GM23338 (cell line): ENCODE measurements around the gene FBXO24. TPM values are rescaled to one million over a fixed set of nuclear protein-coding genes. Genes with fewer than 3 reads are reported as not detected.

Source experiments
- ATAC-seq: fragments of 200-7000 bp; cut with Tn5 transposase; 3 replicates; pipeline ENCODE4 v1.9.1; 2020
- DNase-seq: peaks from one replicate; pipeline ENCODE4 v3.0.0-alpha.2; 2015; ENCODE audit warnings: low spot score
- H2AFZ ChIP-seq: fragments of 200-600 bp; sonication (generic); 2 replicates; pipeline ENCODE4 v1.8.0; 2016; ENCODE audit warnings: antibody characterized with exemption, mild to moderate bottlenecking, moderate library complexity
- H3F3A ChIP-seq: fragments of 200-600 bp; sonication (generic); replicated peaks from 2 replicates; pipeline ENCODE4 v1.8.0; 2017; ENCODE audit warnings: antibody characterized with exemption, mixed run types, low read depth
- H3K27ac ChIP-seq: fragments of 200-600 bp; sonication (generic); 2 replicates; pipeline ENCODE4 v1.6.1; 2016; ENCODE audit warnings: low read depth
- H3K27me3 ChIP-seq: fragments of 200-600 bp; sonication (generic); 2 replicates; pipeline ENCODE4 v1.8.0; 2016; ENCODE audit warnings: mild to moderate bottlenecking, mixed run types, moderate library complexity; ENCODE audit not compliant: insufficient read depth
- H3K36me3 ChIP-seq: fragments of 200-600 bp; sonication (generic); 2 replicates; pipeline ENCODE4 v1.8.0; 2016; ENCODE audit warnings: mild to moderate bottlenecking; ENCODE audit not compliant: insufficient read depth
- H3K4me1 ChIP-seq: fragments of 200-600 bp; sonication (generic); 2 replicates; pipeline ENCODE4 v1.8.0; 2016; ENCODE audit warnings: mild to moderate bottlenecking, moderate library complexity; ENCODE audit not compliant: insufficient read depth
- H3K4me2 ChIP-seq: fragments of 200-600 bp; sonication (generic); 2 replicates; pipeline ENCODE4 v1.7.1; 2017; ENCODE audit warnings: mixed run types
- H3K4me3 ChIP-seq: fragments of 200-600 bp; sonication (generic); 2 replicates; pipeline ENCODE4 v1.6.1; 2016; ENCODE audit warnings: mixed run types
- H3K79me2 ChIP-seq: fragments of 200-600 bp; sonication (generic); replicated peaks from 2 replicates; pipeline ENCODE4 v1.8.0; 2017; ENCODE audit warnings: mild to moderate bottlenecking; ENCODE audit not compliant: insufficient read depth
- H3K9me2 ChIP-seq: fragments of 200-600 bp; sonication (generic); 2 replicates; pipeline ENCODE4 v1.8.0; 2017; ENCODE audit not compliant: insufficient read depth
- H4K20me1 ChIP-seq: fragments of 200-600 bp; sonication (generic); replicated peaks from 2 replicates; pipeline ENCODE4 v1.8.0; 2017; ENCODE audit warnings: mild to moderate bottlenecking; ENCODE audit not compliant: insufficient read depth
- H3K27ac Mint-ChIP-seq: 2 replicates; pipeline ENCODE4 v1.8.0; 2020; ENCODE audit warnings: inconsistent platforms, mild to moderate bottlenecking, moderate library complexity, mixed read lengths
- H3K27me3 Mint-ChIP-seq: 3 replicates; pipeline ENCODE4 v1.8.0; 2022; ENCODE audit warnings: low read depth, mild to moderate bottlenecking, moderate library complexity, mixed read lengths, inconsistent platforms; ENCODE audit not compliant: insufficient read depth, poor library complexity
- H3K36me3 Mint-ChIP-seq: 3 replicates; pipeline ENCODE4 v1.8.0; 2021; ENCODE audit warnings: low read depth, mild to moderate bottlenecking, inconsistent platforms, moderate library complexity, mixed read lengths
- H3K4me1 Mint-ChIP-seq: 3 replicates; pipeline ENCODE4 v1.8.0; 2020; ENCODE audit warnings: mild to moderate bottlenecking, inconsistent platforms, mixed read lengths
- H3K4me3 Mint-ChIP-seq: 3 replicates; pipeline ENCODE4 v1.8.0; 2021; ENCODE audit warnings: moderate library complexity, mild to moderate bottlenecking, inconsistent platforms, mixed read lengths
- H3K9me3 Mint-ChIP-seq: 3 replicates; pipeline ENCODE4 v1.8.0; 2020; ENCODE audit warnings: moderate library complexity, mild to moderate bottlenecking, inconsistent platforms, mixed read lengths
- CTCF ChIP-seq, 2 experiments: fragments of 200-600 bp in 1 of 2; sonication (generic) in 1 of 2; conservative IDR thresholded peaks; 2 replicates each; pipeline versions ENCODE4 v1.5.1 to v1.6.1; 2016 to 2017; ENCODE audit warnings: antibody characterized with exemption in 2 of 2, low read depth in 2 of 2, mild to moderate bottlenecking in 2 of 2, moderate library complexity in 1 of 2
- ETS1 ChIP-seq: IDR thresholded peaks from 2 replicates; pipeline ENCODE4 v1.6.1; 2016; ENCODE audit warnings: antibody characterized with exemption
- EZH2phosphoT487 ChIP-seq: fragments of 200-600 bp; sonication (generic); IDR thresholded peaks from one replicate; pipeline ENCODE4 v1.8.1; 2018; ENCODE audit warnings: antibody characterized with exemption; ENCODE audit not compliant: unreplicated experiment
- JUNB ChIP-seq: IDR thresholded peaks from one replicate; pipeline ENCODE4 v1.6.1; 2016; ENCODE audit warnings: antibody characterized with exemption; ENCODE audit not compliant: unreplicated experiment
- POLR2AphosphoS5 ChIP-seq: IDR thresholded peaks from 2 replicates; pipeline ENCODE4 v1.6.1; 2016; ENCODE audit warnings: antibody characterized with exemption, low read depth
- REST ChIP-seq: IDR thresholded peaks from one replicate; pipeline ENCODE4 v1.6.1; 2018; ENCODE audit warnings: antibody characterized with exemption; ENCODE audit not compliant: unreplicated experiment
- STAT1 ChIP-seq: IDR thresholded peaks from one replicate; pipeline ENCODE4 v1.6.1; 2016; ENCODE audit warnings: antibody characterized with exemption; ENCODE audit not compliant: unreplicated experiment
- ZNF114 ChIP-seq: fragments of 250-450 bp; sonication (Bioruptor Pico); IDR thresholded peaks from 2 replicates; pipeline ENCODE4 v1.5.0; 2020; ENCODE audit warnings: mild to moderate bottlenecking, moderate library complexity
- polyA plus RNA-seq: library from polyadenylated mRNA; unstranded; fragments of >200 nt; fragmentation: Nextera tagmentation; extraction: Ambion mirVana; gene quantifications from 2 replicates; pipeline ENCODE4 v1.2.1, GENCODE V29; 2016
- total RNA-seq: library from RNA; depleted of rRNA; stranded (reverse); fragments of >200 nt; shearing (Covaris generic); gene quantifications from 2 replicates; pipeline ENCODE4 v1.2.3, GENCODE V29; 2014

FBXO24 gene
- total and polyA plus RNA-seq, 2 experiments from 2014 or later: 2.1 to 2.4 TPM

- H3K4me3 ChIP-seq: no peak overlapping the region
- H3K79me2 ChIP-seq: no peaks in the 10 kb centered on the region
- H3K4me2 ChIP-seq: no peak overlapping the region
- Mint-ChIP-seq H3K4me1 (peaks cover 2% of the 10 kb centered on the region; the same call in 2 of the 3 replicates), H3K27me3 (peaks cover 18% of the 10 kb centered on the region), H3K36me3 (no peaks in the 10 kb centered on the region), H3K27ac (peak overlapping the region; percentile 20), H3K9me3 (no peaks in the 10 kb centered on the region), H3K4me3 (no peak overlapping the region)
- DNase-seq: no peak
- ATAC-seq: no peak
- no peak overlapping the region for H3K27ac ChIP-seq
- peaks cover 4% of the 10 kb centered on the region; the same call in 1 of the 2 replicates for H3K27me3 ChIP-seq
- H3K36me3 ChIP-seq: no peaks in the 10 kb centered on the region
- 0 out of 2 replicates have a peak, but pooled peaks cover 2% of the 10 kb centered on the region for H3F3A ChIP-seq
- H3K4me1 ChIP-seq: peaks cover 4% of the 10 kb centered on the region
- TF ChIP-seq REST (no peak), ZNF114 (CRISPR knock-in tag) (no peak), POLR2AphosphoS5 (no peak), JUNB (no peak), ETS1 (no peak), EZH2phosphoT487 (no peak), CTCF (conservative IDR thresholded peaks at IDR 0.05; ENCODE audit: low read depth in 2 of 2) (no peak)
- no peak overlapping the region for H2AFZ ChIP-seq
- H4K20me1 ChIP-seq: no peaks in the 10 kb centered on the region
- no peaks in the 10 kb centered on the region for H3K9me2 ChIP-seq
Measured at GRCh38 chr7:100620804-100621203, 34.7 kb downstream of the FBXO24 start.

- no peak overlapping the region for H3K4me2 ChIP-seq
- no peak overlapping the region for H3K4me3 ChIP-seq
- H3K27me3 Mint-ChIP-seq: peaks cover 21% of the 10 kb centered on the region
- H2AFZ ChIP-seq: no peak overlapping the region
- no peak for DNase-seq
- H3K27me3 ChIP-seq: peaks cover 4% of the 10 kb centered on the region; the same call in 1 of the 2 replicates
- H3K36me3 ChIP-seq: no peaks in the 10 kb centered on the region
- H3K4me3 Mint-ChIP-seq: no peak overlapping the region
- peaks cover 5% of the 10 kb centered on the region; the same call in 2 of the 3 replicates for H3K4me1 Mint-ChIP-seq
- no peaks in the 10 kb centered on the region for H3K79me2 ChIP-seq
- no peaks in the 10 kb centered on the region for H4K20me1 ChIP-seq
- no peak for ATAC-seq
- H3K36me3 Mint-ChIP-seq: no peaks in the 10 kb centered on the region
- H3K4me1 ChIP-seq: peaks cover 10% of the 10 kb centered on the region
- H3K27ac ChIP-seq: no peak overlapping the region
- no peak for TF ChIP-seq STAT1
- TF ChIP-seq REST: no peak
- no peaks in the 10 kb centered on the region for H3K9me3 Mint-ChIP-seq
- no peaks in the 10 kb centered on the region for H3K9me2 ChIP-seq
- H3F3A ChIP-seq: 0 out of 2 replicates have a peak, but pooled peaks cover 2% of the 10 kb centered on the region
- no peak overlapping the region for H3K27ac Mint-ChIP-seq
Measured at GRCh38 chr7:100621554-100621953, 35.4 kb downstream of the FBXO24 start.
